ENCODE data around the gene KCNJ12.
"Not testable (repeated sequence)": the region's sequence is repeated elsewhere in the genome, so short reads cannot be mapped to it uniquely, and the experiment has no call there.

- TF ChIP-seq NFE2L2 (IDR thresholded peaks at IDR 0.05; ENCODE audit: low read depth, low read length); MAFK (IDR thresholded peaks at IDR 0.05; ENCODE audit: low read depth, low read length); CTCF (conservative IDR thresholded peaks at IDR 0.05; ENCODE audit: low read depth, low read length); FOS (IDR thresholded peaks at IDR 0.05; ENCODE audit: low read depth, low read length); POLR2A (IDR thresholded peaks at IDR 0.05; ENCODE audit: low read depth, low read length): not testable (repeated sequence)
Observed at GRCh38 chr17:21454006-21454405, 77.8 kb downstream of the KCNJ12 start.
